IMR-90 (cell line): ENCODE results near the gene GIMD1. TPM values are rescaled to one million over a fixed set of nuclear protein-coding genes. Genes with fewer than 3 reads are reported as not detected.

ENCODE experiments used
- ATAC-seq: fragments of 200-7000 bp; cut with Tn5 transposase; 2 replicates; pipeline ENCODE4 v1.9.1; 2020; ENCODE audit warnings: low read depth, mild to moderate bottlenecking, moderate library complexity
- BruUV-seq: library from RNA; stranded (reverse); fragments of 400-500 nt; replicated peaks from 2 replicates; lab custom pipeline; 2021; lab: Mats Ljungman, UMichigan
- CTCF ChIA-PET: fragments of 300-600 bp; formaldehyde crosslinking; extraction: SDS; loops from one replicate; lab custom pipeline; 2021; ENCODE audit warnings: antibody characterized with exemption; lab: Yijun Ruan, JAX
- POLR2A ChIA-PET: fragments of 300-600 bp; sonication (Branson Sonifier 250); formaldehyde crosslinking; loops from one replicate; lab custom pipeline; 2022; ENCODE audit warnings: antibody characterized with exemption; ENCODE audit not compliant: unreplicated experiment; lab: Charles Lee
- DNase-seq: peaks from one replicate; pipeline ENCODE4 v3.0.0; 2013
- H2AFZ ChIP-seq: replicated peaks from 2 replicates; pipeline ENCODE3; 2013; ENCODE audit warnings: low read length, mild to moderate bottlenecking; ENCODE audit not compliant: poor library complexity
- H2AK5ac ChIP-seq: 2 replicates; pipeline ENCODE4 v1.6.1; 2013; ENCODE audit warnings: low read depth, low read length, inconsistent platforms
- H2AK9ac ChIP-seq: replicated peaks from 2 replicates; pipeline ENCODE3; 2013; ENCODE audit warnings: mild to moderate bottlenecking, low read depth, low read length, moderate library complexity; ENCODE audit not compliant: poor library complexity
- H2BK120ac ChIP-seq: 2 replicates; pipeline ENCODE4 v1.6.1; 2013; ENCODE audit warnings: low read depth, low read length, inconsistent platforms
- H2BK15ac ChIP-seq: 3 replicates; pipeline ENCODE4 v1.6.1; 2013; ENCODE audit warnings: low read depth, low read length, inconsistent platforms
- H2BK20ac ChIP-seq: 2 replicates; pipeline ENCODE4 v1.6.1; 2013; ENCODE audit warnings: low read depth, mild to moderate bottlenecking, inconsistent platforms, low read length, moderate library complexity
- H2BK5ac ChIP-seq: 2 replicates; pipeline ENCODE4 v1.6.1; 2013; ENCODE audit warnings: mild to moderate bottlenecking, low read depth, low read length, inconsistent platforms; ENCODE audit not compliant: poor library complexity, severe bottlenecking
- H3K14ac ChIP-seq: replicated peaks from 2 replicates; pipeline ENCODE4 v1.6.1; 2013; ENCODE audit warnings: low read depth, low read length, inconsistent platforms
- H3K18ac ChIP-seq: 2 replicates; pipeline ENCODE4 v1.6.1; 2013; ENCODE audit warnings: low read depth, low read length, control low read depth
- H3K23ac ChIP-seq: 2 replicates; pipeline ENCODE4 v1.6.1; 2013; ENCODE audit warnings: low read depth, low read length, inconsistent platforms
- H3K27ac ChIP-seq: 2 replicates; pipeline ENCODE4 v1.5.1; 2013; ENCODE audit warnings: mild to moderate bottlenecking, control low read depth, low read length; ENCODE audit not compliant: insufficient read depth
- H3K27me3 ChIP-seq: 2 replicates; pipeline ENCODE4 v1.6.1; 2013; ENCODE audit warnings: low read length; ENCODE audit not compliant: control insufficient read depth, insufficient read depth
- H3K36me3 ChIP-seq: 2 replicates; pipeline ENCODE4 v1.6.1; 2013; ENCODE audit warnings: low read length, mixed read lengths; ENCODE audit not compliant: control insufficient read depth, insufficient read depth
- H3K4ac ChIP-seq: 2 replicates; pipeline ENCODE4 v1.6.1; 2013; ENCODE audit warnings: low read depth, low read length, inconsistent platforms
- H3K4me1 ChIP-seq: 2 replicates; pipeline ENCODE4 v1.6.1; 2013; ENCODE audit warnings: low read length, mixed read lengths; ENCODE audit not compliant: control insufficient read depth, insufficient read depth
- H3K4me2 ChIP-seq: 2 replicates; pipeline ENCODE4 v1.6.1; 2013; ENCODE audit warnings: low read depth, mild to moderate bottlenecking, control low read depth, low read length, moderate library complexity
- H3K4me3 ChIP-seq: 2 replicates; pipeline ENCODE4 v1.5.1; 2013; ENCODE audit warnings: low read depth, mild to moderate bottlenecking, control low read depth, low read length, moderate library complexity; ENCODE audit not compliant: insufficient read depth
- H3K56ac ChIP-seq: 2 replicates; pipeline ENCODE4 v1.6.1; 2013; ENCODE audit warnings: low read length, inconsistent platforms; ENCODE audit not compliant: insufficient read depth; ENCODE audit errors: extremely low read depth
- H3K79me1 ChIP-seq, 2 experiments: 2 replicates each; pipeline ENCODE4 v1.6.1; 2013; ENCODE audit warnings: low read length in 2 of 2, inconsistent platforms in 1 of 2, low read depth in 1 of 2
- H3K9ac ChIP-seq: 2 replicates; pipeline ENCODE4 v1.6.1; 2013; ENCODE audit warnings: low read depth, low read length, control low read depth
- H3K9me1 ChIP-seq: 2 replicates; pipeline ENCODE4 v1.6.1; 2013; ENCODE audit warnings: low read length, inconsistent platforms; ENCODE audit not compliant: insufficient read depth
- H3K9me3 ChIP-seq: 2 replicates; pipeline ENCODE4 v1.6.1; 2013; ENCODE audit warnings: low read length; ENCODE audit not compliant: control insufficient read depth, insufficient read depth
- H4K20me1 ChIP-seq: 2 replicates; pipeline ENCODE4 v1.6.1; 2013; ENCODE audit warnings: low read length, inconsistent platforms; ENCODE audit not compliant: insufficient read depth
- H4K5ac ChIP-seq: 2 replicates; pipeline ENCODE4 v1.6.1; 2013; ENCODE audit warnings: mild to moderate bottlenecking, low read depth, low read length, control low read depth
- H4K8ac ChIP-seq, 2 experiments: 2 replicates each; pipeline ENCODE4 v1.6.1; 2013; ENCODE audit warnings: low read depth in 2 of 2, low read length in 2 of 2, control low read depth in 1 of 2, inconsistent platforms in 1 of 2
- H4K91ac ChIP-seq: 2 replicates; pipeline ENCODE4 v1.6.1; 2013; ENCODE audit warnings: low read depth, low read length, inconsistent platforms; ENCODE audit not compliant: insufficient read depth
- RCOR1 ChIP-seq: IDR thresholded peaks from 2 replicates; pipeline ENCODE4 v1.6.1; 2012; ENCODE audit warnings: mild to moderate bottlenecking, low read length, improper control_type of control experiment; ENCODE audit not compliant: insufficient replicate concordance
- RFX5 ChIP-seq: IDR thresholded peaks from 2 replicates; pipeline ENCODE4 v1.8.0; 2012; ENCODE audit warnings: low read depth, mild to moderate bottlenecking, low read length, moderate library complexity
- WGBS, 2 experiments: methylation state at CpG; one replicate each; pipeline versions ENCODE4 v1.1.5 to v1.1.7; 2013; ENCODE audit warnings: missing lambda C conversion rate in 2 of 2; ENCODE audit not compliant: insufficient read length in 1 of 2; ENCODE audit errors: extremely low coverage in 2 of 2; 5-methylcytosine and 5-hydroxymethylcytosine counted together
- dilution Hi-C: fragments of 300-500 bp; cut with HindIII; formaldehyde crosslinking; loops from one replicate; pipeline ENCODE4 v1.14.3; 2018; ENCODE audit warnings: low sequenced_read_pairs; ENCODE audit not compliant: unreplicated experiment
- in situ Hi-C: fragments of 300-500 bp; cut with MboI; formaldehyde crosslinking; loops from 3 replicates; pipeline ENCODE4 v1.14.3; 2019; ENCODE audit warnings: low sequenced_read_pairs, inconsistent platforms, mixed read lengths
- intact Hi-C: fragments of 100-400 bp; cut with micrococcal nuclease; formaldehyde crosslinking; loops from 2 replicates; pipeline ENCODE4 v1.10.0; 2022
- polyA plus RNA-seq, 3 experiments: library from polyadenylated mRNA; depleted of rRNA; stranded (reverse); fragments of >200 nt; gene quantifications; 2 replicates each; pipeline ENCODE4 v1.2.3, GENCODE V29; 2012; ENCODE audit warnings: low replicate concordance in 1 of 3
- total RNA-seq: library from RNA; depleted of rRNA; stranded (reverse); fragments of >200 nt; gene quantifications from 2 replicates; pipeline ENCODE4 v1.2.3, GENCODE V29; 2012

Gene GIMD1
- total and polyA plus RNA-seq, 2 of the 4 experiments (the other 2 are of a cell fraction): 0.07 TPM; not detected in 1

- Histone ChIP-seq H3K4me1 (no peaks in the 10 kb centered on the region), H4K91ac (no peak overlapping the region), H2AK9ac (no peak overlapping the region), H2AFZ (no peak overlapping the region), H3K27me3 (no peaks in the 10 kb centered on the region), H3K23ac (no peak overlapping the region), H2BK20ac (no peak overlapping the region), H3K56ac (no peak overlapping the region), H2BK5ac (no peak overlapping the region), H4K8ac (no peak overlapping the region), H3K36me3 (no peaks in the 10 kb centered on the region), H3K14ac (no peak overlapping the region), H3K27ac (no peak overlapping the region), H3K4me2 (no peak overlapping the region), H3K9me1 (no peaks in the 10 kb centered on the region), H2BK15ac (no peak overlapping the region), H2AK5ac (no peak overlapping the region), H4K5ac (no peak overlapping the region), H3K4ac (no peak overlapping the region), H3K18ac (no peak overlapping the region), H3K9ac (no peak overlapping the region), H3K4me3 (no peak overlapping the region), H3K79me1 (no peaks in the 10 kb centered on the region), H2BK120ac (no peak overlapping the region), H3K9me3 (no peaks in the 10 kb centered on the region), H4K20me1 (no peaks in the 10 kb centered on the region)
- 40% methylated on average over 1 of the region's 6 CpGs; no CpG with 5 or more reads in 1 of the 2 experiments for WGBS, 2 experiments
- intact Hi-C loops: no loop called here
- DNase-seq: no peak
- ChIA-PET POLR2A (no interaction called here), CTCF (interaction anchor here (0.7 kb wide), 1 partner anchor 15 kb away, joined by 3 read pairs; no protein-coding TSS in a partner anchor)
- BruUV-seq: no TSS peak
- no peak for ATAC-seq
- in situ Hi-C loops: no loop called here
- dilution Hi-C loops: no loop called here
- TF ChIP-seq RCOR1 (no peak), RFX5 (no peak)
Measured at GRCh38 chr4:106385853-106386393, 17.3 kb upstream of the GIMD1 start.
